MM.1S (cell line): ENCODE results near the gene ARF6.

Experiments
- CTCF ChIP-seq: fragments of 300-600 bp; sonication (generic); IDR thresholded peaks from 2 replicates; pipeline ENCODE4 v1.5.1; 2016; ENCODE audit warnings: antibody characterized with exemption, low read length, mixed read lengths
- EZH2 ChIP-seq: fragments of 300-600 bp; sonication (generic); optimal IDR thresholded peaks from 2 replicates; pipeline ENCODE3; 2017; ENCODE audit warnings: low read depth, mild to moderate bottlenecking, antibody characterized with exemption, low read length, mixed read lengths

GRCh38 chr14:49918706-49919105, 25.8 kb downstream of the ARF6 start:
- TF ChIP-seq CTCF (no peak), EZH2 (no peak)
